Measurements from ENCODE around the gene TRPV6. TPM values are rescaled to one million over a fixed set of nuclear protein-coding genes. Genes with fewer than 3 reads are reported as not detected.

The TRPV6 gene
- polyA plus RNA-seq, 10 donors, result 0.12 to 1.2 (median 0.23) TPM; not detected in 1

- peak in 1 of 3 donors; percentile 15 for DNase-seq
Observed at GRCh38 chr7:142855114-142855743, 30.3 kb downstream of the TRPV6 start.

GRCh38 chr7:142854372-142855113, 31.0 kb downstream of the TRPV6 start, which contains the start of gene EPHB6:
Gene EPHB6 (plus strand): TSS chr7:142855076. CDS start chr7:142863228, 8,152 bp downstream.
- peak; percentile 67 to 92 (median 87) for DNase-seq

- DNase-seq, result peak; percentile 60 to 90 (median 73)
Observed at GRCh38 chr7:142853739-142854371, 31.7 kb downstream of the TRPV6 start.

GRCh38 chr7:142851919-142852318, 33.6 kb downstream of the TRPV6 start:
- no peak for DNase-seq

- no peak for DNase-seq
Observed at GRCh38 chr7:142851269-142851668, 34.3 kb downstream of the TRPV6 start.

GRCh38 chr7:142847353-142847752, 38.2 kb downstream of the TRPV6 start:
- no peak for DNase-seq

- DNase-seq, result no peak
Observed at GRCh38 chr7:142842251-142842766, 43.2 kb downstream of the TRPV6 start.

GRCh38 chr7:142838461-142839213, 46.9 kb downstream of the TRPV6 start:
- DNase-seq, result no peak

- no peak for DNase-seq
Observed at GRCh38 chr7:142836426-142836825, 49.1 kb downstream of the TRPV6 start.

- no peak for DNase-seq
Observed at GRCh38 chr7:142835487-142835886, 50.1 kb downstream of the TRPV6 start.

GRCh38 chr7:142833174-142834048, 52.1 kb downstream of the TRPV6 start:
- no peak for DNase-seq

GRCh38 chr7:142832417-142832816, 53.1 kb downstream of the TRPV6 start:
- no peak for DNase-seq

- DNase-seq, result peak in 2 of 3 donors; percentile 10 to 18
Observed at GRCh38 chr7:142827951-142828500, 57.5 kb downstream of the TRPV6 start.

- DNase-seq, result no peak
Observed at GRCh38 chr7:142822714-142823113, 62.8 kb downstream of the TRPV6 start.

Other genes starting within 250 kb of the TRPV6 start
- under 1 TPM in 1 of 10 donors, not detected in 9; 0.29 TPM for gene PRSS1, start 136.3 kb downstream of the TRPV6 start, polyA plus RNA-seq (ENCODE audit: insufficient read length in 10 of 10)
- gene PRSS2, start 114.8 kb downstream of the TRPV6 start, polyA plus RNA-seq (ENCODE audit: insufficient read length in 10 of 10), result not detected
- gene EPHB6, start 30.7 kb downstream of the TRPV6 start, polyA plus RNA-seq (ENCODE audit: insufficient read length in 10 of 10), result 10 to 100 TPM in 2 of 10 donors, 1 to 10 TPM in 8; 3.1 to 13.9 (median 5.4) TPM
- under 1 TPM in 4 of 10 donors, not detected in 6; 0.05 to 0.14 (median 0.10) TPM for gene TRPV5, start 48.0 kb upstream of the TRPV6 start, polyA plus RNA-seq (ENCODE audit: insufficient read length in 10 of 10)
- under 1 TPM in 6 of 10 donors, not detected in 4; 0.16 to 0.60 (median 0.42) TPM for gene LLCFC1, start 53.7 kb upstream of the TRPV6 start, polyA plus RNA-seq (ENCODE audit: insufficient read length in 10 of 10)
- gene KEL, start 76.6 kb upstream of the TRPV6 start, polyA plus RNA-seq (ENCODE audit: insufficient read length in 10 of 10), result 1 to 10 TPM in 4 of 10 donors, under 1 TPM in 6; 0.58 to 3.0 (median 0.89) TPM
- gene OR9A2, start 141.4 kb upstream of the TRPV6 start, polyA plus RNA-seq (ENCODE audit: insufficient read length in 10 of 10), result not detected
- not detected for gene OR6V1, start 166.6 kb upstream of the TRPV6 start, polyA plus RNA-seq (ENCODE audit: insufficient read length in 10 of 10)
- gene PIP, start 246.3 kb upstream of the TRPV6 start, polyA plus RNA-seq (ENCODE audit: insufficient read length in 10 of 10), result not detected

Data from muscle of back (tissue), 11 donors.